GM13977 (cell line): ENCODE results near the gene VPREB1.

ENCODE experiments used
- DNase-seq: peaks from one replicate; pipeline ENCODE4 v3.0.0; 2012; ENCODE audit warnings: low spot score
- CTCF ChIP-seq: IDR thresholded peaks from 2 replicates; pipeline ENCODE4 v1.5.1; 2012; ENCODE audit warnings: mild to moderate bottlenecking, control low read depth; ENCODE audit not compliant: insufficient read depth; ENCODE audit errors: extremely low read depth, missing control alignments
- in situ Hi-C: fragments of 300-500 bp; cut with MboI; formaldehyde crosslinking; loops from one replicate; pipeline ENCODE4 v1.12.0; 2022; ENCODE audit warnings: low sequenced_read_pairs, low pct_unique_long_range_greater_than_20kb, mixed read lengths, inconsistent platforms; ENCODE audit not compliant: unreplicated experiment

The VPREB1 gene

GRCh38 chr22:22198751-22199150 lies 45.8 kb upstream of the VPREB1 start:
- DNase-seq, result no peak
- TF ChIP-seq CTCF, result no peak
- in situ Hi-C loops, result no loop called here

- in situ Hi-C loops, result loop anchor here (5.0 to 25.0 kb wide), 4 partner anchors 42 to 938 kb away; partner anchors contain the start of genes RAB36 and RSPH14
- TF ChIP-seq CTCF, result no peak
- DNase-seq, result no peak
These were observed 45.0 kb upstream of the VPREB1 start for GRCh38 chr22:22199634-22200033.

- no peak for TF ChIP-seq CTCF
- in situ Hi-C loops, result loop anchor here (5.0 to 25.0 kb wide), 4 partner anchors 43 to 937 kb away; partner anchors contain the start of genes RAB36 and RSPH14
- no peak for DNase-seq
These were observed 43.9 kb upstream of the VPREB1 start for GRCh38 chr22:22200569-22201184.

GRCh38 chr22:22201185-22201929 lies 43.2 kb upstream of the VPREB1 start:
- in situ Hi-C loops, result loop anchor here (5.0 to 25.0 kb wide), 4 partner anchors 44 to 936 kb away; partner anchors contain the start of genes RAB36 and RSPH14
- peak; percentile 84 for DNase-seq
- TF ChIP-seq CTCF, result peak; percentile 83

GRCh38 chr22:22201930-22202343 lies 42.6 kb upstream of the VPREB1 start:
- no peak for DNase-seq
- in situ Hi-C loops, result loop anchor here (5.0 to 25.0 kb wide), 4 partner anchors 45 to 935 kb away; partner anchors contain the start of genes RAB36 and RSPH14
- TF ChIP-seq CTCF, result no peak

- no peak for DNase-seq
- in situ Hi-C loops, result loop anchor here (5.0 to 25.0 kb wide), 4 partner anchors 46 to 934 kb away; partner anchors contain the start of genes RAB36 and RSPH14
- no peak for TF ChIP-seq CTCF
These were observed 41.3 kb upstream of the VPREB1 start for GRCh38 chr22:22203048-22203971.
